ENCODE measurements around the gene RASA2. TPM values are rescaled to one million over a fixed set of nuclear protein-coding genes. Genes with fewer than 3 reads are reported as not detected.

Gene RASA2
- total and polyA plus RNA-seq, 9 of the 15 experiments (the other 6 are each of a cell fraction or from before 2014, with no cell fraction given): 2.0 to 12.8 (median 9.5) TPM

DNA sequence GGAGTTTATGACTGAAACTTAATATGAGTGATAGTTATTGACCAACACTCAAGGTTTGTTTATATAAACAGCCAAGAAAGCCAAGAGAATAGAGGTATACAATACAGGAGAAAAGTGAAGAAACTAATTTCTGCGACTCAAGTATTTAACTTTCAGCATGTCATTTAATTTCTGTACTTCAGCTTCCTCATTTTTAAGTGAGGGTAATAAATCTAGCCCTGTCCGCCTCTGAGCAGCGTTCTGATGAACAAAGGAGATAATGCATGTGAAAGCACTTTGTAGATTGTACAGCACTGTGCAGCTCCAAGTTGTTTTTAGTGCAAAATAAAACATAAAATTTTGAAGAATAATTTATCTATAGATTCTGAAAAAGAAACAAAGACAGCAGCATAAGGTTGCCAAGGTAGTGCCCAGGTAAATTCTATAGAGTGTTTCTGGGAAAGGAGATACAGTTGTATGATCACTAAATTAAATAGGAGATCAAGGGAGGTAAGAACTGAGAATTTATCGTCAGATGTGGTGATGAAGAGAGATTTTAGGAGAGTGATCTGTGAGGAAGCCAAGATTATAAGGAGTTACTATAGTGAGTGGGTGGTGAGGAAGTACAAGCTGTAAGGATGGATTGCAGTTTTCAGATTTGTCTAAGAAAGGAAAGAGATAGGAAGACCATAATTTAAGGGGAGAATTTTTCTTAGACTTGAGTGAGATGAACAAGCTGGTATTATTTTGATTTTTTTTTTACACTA lies 71.3 kb downstream of the RASA2 start (continued):
- TF ChIP-seq RFX1 (IDR thresholded peaks at IDR 0.05): 0 out of 2 replicates have a peak, but pooled peaks have one; percentile 11
- no peak for TF ChIP-seq NFXL1 (CRISPR knock-in tag; IDR thresholded peaks at IDR 0.05)
- TF ChIP-seq POLR3A (IDR thresholded peaks at IDR 0.05; ENCODE audit: borderline replicate concordance, extremely low read depth, insufficient read depth, insufficient read length): no peak
- peak; percentile 92 for TF ChIP-seq SMARCA4 (IDR thresholded peaks at IDR 0.05)
- peak; percentile 75 for TF ChIP-seq SMARCC2 (IDR thresholded peaks at IDR 0.05; ENCODE audit: low read depth)
- peak; percentile 73; the same call in 1 of the 2 replicates for TF ChIP-seq GATAD2B (IDR thresholded peaks at IDR 0.05; ENCODE audit: borderline replicate concordance)
- TF ChIP-seq ETV1 (tag; conservative IDR thresholded peaks at IDR 0.05; ENCODE audit: low read depth): no peak
- no peak for TF ChIP-seq POLR2AphosphoS5 (IDR thresholded peaks at IDR 0.05; ENCODE audit: control insufficient read depth, insufficient read depth, low read depth, low read length)
- TF ChIP-seq NCOA1 (IDR thresholded peaks at IDR 0.05; ENCODE audit: low read depth): no peak
- no peak for TF ChIP-seq TFE3 (CRISPR knock-in tag; IDR thresholded peaks at IDR 0.05)
- no peak for TF ChIP-seq OTX1 (CRISPR knock-in tag; IDR thresholded peaks at IDR 0.05)
- TF ChIP-seq THAP7 (CRISPR knock-in tag; IDR thresholded peaks at IDR 0.05): no peak
- peak; percentile 39; the same call in 1 of the 2 replicates for TF ChIP-seq HDAC2 (IDR thresholded peaks at IDR 0.05)
- 0 out of 2 replicates have a peak, but pooled peaks have one; percentile 36 for TF ChIP-seq PTTG1 (tag; IDR thresholded peaks at IDR 0.05; ENCODE audit: low read depth)
- TF ChIP-seq CREM (IDR thresholded peaks at IDR 0.05; ENCODE audit: low read depth): peak; percentile 38; the same call in 1 of the 2 replicates
- no peak for TF ChIP-seq SMARCA5 (IDR thresholded peaks at IDR 0.05)
- TF ChIP-seq CTCFL (IDR thresholded peaks at IDR 0.05; ENCODE audit: borderline replicate concordance, insufficient read depth, low read depth, low read length, poor library complexity, severe bottlenecking): no peak
- no peak for TF ChIP-seq PPARD (CRISPR knock-in tag; IDR thresholded peaks at IDR 0.05)
- TF ChIP-seq TOE1 (IDR thresholded peaks at IDR 0.05; ENCODE audit: borderline replicate concordance): no peak
- TF ChIP-seq TOE1 (CRISPR knock-in tag; IDR thresholded peaks at IDR 0.05; ENCODE audit: borderline replicate concordance, low read depth): no peak
- TF ChIP-seq NR2C1 (IDR thresholded peaks at IDR 0.05): no peak
- TF ChIP-seq NR2C1 (tag; IDR thresholded peaks at IDR 0.05): no peak
- TF ChIP-seq SP2 (IDR thresholded peaks at IDR 0.05; ENCODE audit: extremely low read depth, low read depth, low read length, poor library complexity, severe bottlenecking): no peak
- peak; percentile 53 for TF ChIP-seq CCNT2 (IDR thresholded peaks at IDR 0.05; ENCODE audit: borderline replicate concordance, extremely low read depth, insufficient read length, low read depth, low read length)

All from K562 (cell line).